Neuronal stem cell (in vitro differentiated cells): Measurements from ENCODE around the gene ORC2.
"Not testable (repeated sequence)": the region's sequence is repeated elsewhere in the genome, so short reads cannot be mapped to it uniquely, and the experiment has no call there.

Source experiments
- DNase-seq: peaks from one replicate; pipeline ENCODE4 v3.0.0-alpha.2; 2013; ENCODE audit warnings: low spot score
- H2AFZ ChIP-seq: one replicate; pipeline ENCODE4 v1.6.1; 2013; ENCODE audit warnings: mild to moderate bottlenecking, low read length, inconsistent platforms
- H2AK5ac ChIP-seq: 2 replicates; pipeline ENCODE4 v1.6.1; 2013; ENCODE audit warnings: low read depth, mild to moderate bottlenecking, inconsistent platforms, low read length, moderate library complexity, mixed read lengths
- H2BK120ac ChIP-seq: 2 replicates; pipeline ENCODE4 v1.6.1; 2013; ENCODE audit warnings: low read depth, mild to moderate bottlenecking, inconsistent platforms, low read length, moderate library complexity, mixed read lengths
- H2BK12ac ChIP-seq: one replicate; pipeline ENCODE4 v1.6.1; 2013; ENCODE audit warnings: low read length, inconsistent platforms
- H2BK15ac ChIP-seq: 2 replicates; pipeline ENCODE4 v1.6.1; 2013; ENCODE audit warnings: mild to moderate bottlenecking, low read length, inconsistent platforms, mixed read lengths
- H2BK5ac ChIP-seq: one replicate; pipeline ENCODE4 v1.6.1; 2013; ENCODE audit warnings: inconsistent platforms, mild to moderate bottlenecking, low read length, moderate library complexity
- H3K14ac ChIP-seq: one replicate; pipeline ENCODE4 v1.6.1; 2013; ENCODE audit warnings: low read length, inconsistent platforms
- H3K18ac ChIP-seq: 2 replicates; pipeline ENCODE4 v1.6.1; 2013; ENCODE audit warnings: low read length, inconsistent platforms
- H3K23ac ChIP-seq: 2 replicates; pipeline ENCODE4 v1.6.1; 2013; ENCODE audit warnings: low read depth, mild to moderate bottlenecking, mixed read lengths, low read length, inconsistent platforms; ENCODE audit not compliant: poor library complexity
- H3K27ac ChIP-seq: replicated peaks from 3 replicates; pipeline ENCODE4 v1.5.1; 2013; ENCODE audit warnings: low read length, inconsistent platforms
- H3K27me3 ChIP-seq, 3 experiments: 2 replicates each; pipeline ENCODE4 v1.6.1; 2013; ENCODE audit warnings: low read length in 3 of 3, mild to moderate bottlenecking in 2 of 3, inconsistent platforms in 1 of 3, low read depth in 1 of 3, mixed read lengths in 1 of 3, moderate library complexity in 1 of 3; ENCODE audit not compliant: control insufficient read depth in 3 of 3, insufficient read depth in 3 of 3
- H3K36me3 ChIP-seq, 2 donors: replicated peaks in 1 of 2; 2 replicates each; pipeline ENCODE4 v1.6.1; 2013; ENCODE audit warnings: low read length in 2 of 2; ENCODE audit not compliant: control insufficient read depth in 2 of 2, insufficient read depth in 2 of 2
- H3K4ac ChIP-seq: 2 replicates; pipeline ENCODE4 v1.6.1; 2013; ENCODE audit warnings: inconsistent platforms, mild to moderate bottlenecking, low read length, moderate library complexity
- H3K4me1 ChIP-seq, 2 donors: 1 replicate in 1 of 2; 2 replicates in 1 of 2; pipeline ENCODE4 v1.6.1; 2013; ENCODE audit warnings: low read length in 2 of 2, low read depth in 1 of 2; ENCODE audit not compliant: control insufficient read depth in 2 of 2, insufficient read depth in 1 of 2
- H3K4me2 ChIP-seq: one replicate; pipeline ENCODE4 v1.6.1; 2013; ENCODE audit warnings: mild to moderate bottlenecking, low read length, inconsistent platforms; ENCODE audit not compliant: insufficient read depth, poor library complexity, severe bottlenecking
- H3K4me3 ChIP-seq, 2 donors: 2 replicates each; pipeline ENCODE4 v1.5.1; 2013; ENCODE audit warnings: low read length in 2 of 2, mild to moderate bottlenecking in 2 of 2, inconsistent platforms in 1 of 2, moderate library complexity in 1 of 2
- H3K79me1 ChIP-seq: one replicate; pipeline ENCODE4 v1.6.1; 2013; ENCODE audit warnings: low read depth, mild to moderate bottlenecking, inconsistent platforms, low read length, moderate library complexity
- H3K9ac ChIP-seq: one replicate; pipeline ENCODE4 v1.6.1; 2013; ENCODE audit warnings: mild to moderate bottlenecking, low read depth, low read length, inconsistent platforms; ENCODE audit not compliant: poor library complexity
- H3K9me3 ChIP-seq, 2 donors: replicated peaks in 1 of 2; 2 replicates each; pipeline versions ENCODE3 to v1.6.1; 2013; ENCODE audit warnings: low read length in 2 of 2, mild to moderate bottlenecking in 2 of 2, inconsistent platforms in 1 of 2, low read depth in 1 of 2, mixed read lengths in 1 of 2, moderate library complexity in 1 of 2; ENCODE audit not compliant: control insufficient read depth in 2 of 2, insufficient read depth in 1 of 2
- H4K8ac ChIP-seq: one replicate; pipeline ENCODE4 v1.6.1; 2013; ENCODE audit warnings: low read depth, mild to moderate bottlenecking, inconsistent platforms, low read length, moderate library complexity
- H4K91ac ChIP-seq: one replicate; pipeline ENCODE4 v1.6.1; 2013; ENCODE audit warnings: low read length, low read depth, mild to moderate bottlenecking, inconsistent platforms; ENCODE audit not compliant: poor library complexity
- WGBS, 2 donors: extraction: QIAGEN DNeasy Blood & Tissue Kit; methylation state at CpG; one replicate each; pipeline ENCODE4 v1.1.7; 2013; ENCODE audit warnings: missing lambda C conversion rate in 2 of 2, mixed read lengths in 1 of 2; ENCODE audit not compliant: insufficient read length in 2 of 2, insufficient replicate concordance in 1 of 2; ENCODE audit errors: extremely low coverage in 2 of 2; 5-methylcytosine and 5-hydroxymethylcytosine counted together

The ORC2 gene

GRCh38 chr2:200881715-200882249 lies 81.7 kb downstream of the ORC2 start:
- not testable (repeated sequence) for H3K4me2 ChIP-seq, H3K27me3 ChIP-seq, H3K4me1 ChIP-seq, H2BK12ac ChIP-seq, H3K4me3 ChIP-seq, H3K18ac ChIP-seq, H3K79me1 ChIP-seq, H2AFZ ChIP-seq, DNase-seq, H3K9me3 ChIP-seq, H3K4ac ChIP-seq, H4K91ac ChIP-seq, H3K23ac ChIP-seq, H3K27ac ChIP-seq, H3K14ac ChIP-seq, H4K8ac ChIP-seq, H3K9ac ChIP-seq, H2BK120ac ChIP-seq, H2BK15ac ChIP-seq, H2AK5ac ChIP-seq, H2BK5ac ChIP-seq
- H3K36me3 ChIP-seq = peaks cover 10 to 95% of the 10 kb centered on the region in 2 donors
- WGBS, 2 donors = no CpG with 5 or more reads among the region's 2 CpGs

GRCh38 chr2:200878289-200878880 lies 85.1 kb downstream of the ORC2 start:
- Histone ChIP-seq H4K8ac (no peak overlapping the region), H4K91ac (no peak overlapping the region), H2AK5ac (no peak overlapping the region), H3K9me3 (no peaks in the 10 kb centered on the region), H3K27ac (no peak overlapping the region), H3K23ac (no peak overlapping the region), H3K14ac (no peak overlapping the region), H2BK12ac (no peak overlapping the region), H3K9ac (no peak overlapping the region), H3K4ac (no peak overlapping the region), H3K4me1 (no peaks in the 10 kb centered on the region), H2BK15ac (no peak overlapping the region), H3K36me3 (peaks cover 14 to 96% of the 10 kb centered on the region in 2 donors), H2AFZ (no peak overlapping the region), H3K4me2 (no peak overlapping the region), H3K79me1 (no peaks in the 10 kb centered on the region), H2BK120ac (no peak overlapping the region), H3K4me3 (no peak overlapping the region), H3K18ac (no peak overlapping the region), H3K27me3 (no peaks in the 10 kb centered on the region), H2BK5ac (no peak overlapping the region)
- no peak for DNase-seq
- WGBS, 2 donors = no CpG with 5 or more reads among the region's 2 CpGs

GRCh38 chr2:200877443-200877842 lies 86.0 kb downstream of the ORC2 start:
- Histone ChIP-seq H3K4me3 (no peak overlapping the region), H3K9me3 (no peaks in the 10 kb centered on the region), H3K79me1 (no peaks in the 10 kb centered on the region), H4K91ac (no peak overlapping the region), H2BK120ac (no peak overlapping the region), H2BK12ac (no peak overlapping the region), H4K8ac (no peak overlapping the region), H3K9ac (no peak overlapping the region), H3K4me1 (no peaks in the 10 kb centered on the region), H2BK15ac (no peak overlapping the region), H3K23ac (no peak overlapping the region), H3K27me3 (no peaks in the 10 kb centered on the region), H2AFZ (no peak overlapping the region), H3K36me3 (peaks cover 14 to 96% of the 10 kb centered on the region in 2 donors), H3K27ac (no peak overlapping the region), H3K18ac (no peak overlapping the region), H3K4ac (no peak overlapping the region), H2AK5ac (no peak overlapping the region), H3K4me2 (no peak overlapping the region), H3K14ac (no peak overlapping the region), H2BK5ac (no peak overlapping the region)
- no peak for DNase-seq

DNA sequence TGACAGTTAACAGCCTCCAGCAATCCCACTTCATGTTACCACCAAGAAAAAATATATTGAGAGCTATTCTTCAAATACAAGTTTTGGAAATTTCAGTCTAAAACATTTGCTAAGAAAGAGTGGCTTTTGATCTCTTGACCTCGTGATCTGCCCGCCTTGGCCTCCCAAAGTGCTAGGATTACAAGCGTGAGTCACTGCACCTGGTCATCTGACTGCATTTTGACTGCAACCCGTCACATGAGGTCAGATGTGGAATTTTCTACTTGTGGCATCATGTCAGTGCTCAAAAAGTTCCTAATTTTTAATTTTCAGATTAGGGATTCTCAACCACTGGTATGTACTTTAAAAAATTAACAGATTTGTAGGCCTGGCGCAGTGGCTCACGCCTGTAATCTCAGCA lies 89.9 kb downstream of the ORC2 start:
- Histone ChIP-seq H3K9me3 (no peaks in the 10 kb centered on the region), H2BK15ac (no peak overlapping the region), H3K14ac (no peak overlapping the region), H3K18ac (no peak overlapping the region), H3K4me3 (no peak overlapping the region), H3K4me2 (no peak overlapping the region), H4K91ac (no peak overlapping the region), H2AK5ac (no peak overlapping the region), H2BK12ac (no peak overlapping the region), H3K36me3 (peaks cover 12 to 84% of the 10 kb centered on the region in 2 donors), H3K4me1 (no peaks in the 10 kb centered on the region), H3K4ac (no peak overlapping the region), H3K27me3 (no peaks in the 10 kb centered on the region), H2BK5ac (no peak overlapping the region), H2AFZ (no peak overlapping the region), H3K27ac (no peak overlapping the region), H2BK120ac (no peak overlapping the region), H3K9ac (no peak overlapping the region), H4K8ac (no peak overlapping the region), H3K23ac (no peak overlapping the region), H3K79me1 (no peaks in the 10 kb centered on the region)
- no peak for DNase-seq
- no CpG with 5 or more reads among the region's 6 CpGs for WGBS, 2 donors
